GM19035 (cell line): ENCODE data around the gene C1GALT1C1.

Experiments
- ATAC-seq: cut with Tn5 transposase; IDR thresholded peaks from one replicate; pipeline ENCODE4 v1.9.1; 2021; ENCODE audit not compliant: unreplicated experiment

Gene C1GALT1C1

DNA sequence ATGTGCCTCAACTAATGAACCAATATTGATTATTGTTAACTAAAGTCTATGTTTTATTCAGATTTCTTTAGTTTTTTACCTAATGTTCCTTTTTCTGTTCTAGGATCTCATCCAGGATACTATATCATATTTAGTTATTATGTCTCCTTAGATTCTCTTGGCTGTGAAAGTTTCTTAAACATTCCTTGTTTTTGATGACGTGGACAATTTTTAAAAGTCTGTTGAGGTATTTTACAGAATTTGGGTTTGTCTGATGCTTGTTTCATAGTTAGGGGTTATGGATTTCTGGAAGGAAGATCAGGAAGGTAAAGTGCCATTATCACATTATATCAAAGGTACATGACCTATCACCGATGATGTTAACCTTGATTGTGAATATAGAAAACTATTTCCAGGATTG is 44.2 kb downstream of the C1GALT1C1 start:
- no peak for ATAC-seq
